HEK293T (cell line): ENCODE data around the gene KCNK3.

Source experiments
- ARNT ChIP-seq: fragments of 450-650 bp; IDR thresholded peaks from 2 replicates; pipeline ENCODE4 v1.6.1; 2017; ENCODE audit warnings: mild to moderate bottlenecking
- FOXA1 ChIP-seq: fragments of 450-650 bp; IDR thresholded peaks from 2 replicates; pipeline ENCODE4 v1.6.1; 2016; ENCODE audit warnings: mild to moderate bottlenecking

DNA sequence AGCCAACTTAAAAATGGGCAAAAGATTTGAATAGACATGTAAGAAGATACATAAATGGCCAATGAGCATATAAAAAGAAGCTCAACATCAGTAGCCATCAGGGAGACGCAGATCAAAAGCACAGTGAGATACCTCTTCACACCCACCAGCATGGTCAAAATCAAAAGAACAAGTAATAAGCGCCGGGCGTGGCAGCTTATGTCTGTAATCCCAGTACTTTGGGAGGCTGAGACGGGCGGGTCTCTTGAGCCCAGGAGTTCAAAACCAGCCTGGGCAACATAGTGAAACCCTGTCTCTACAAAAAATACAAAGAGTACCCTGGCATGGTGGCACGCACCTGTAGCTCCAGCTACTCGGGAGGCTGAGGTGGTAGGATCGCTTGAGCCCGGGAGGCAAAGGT is 46.8 kb upstream of the KCNK3 start:
- TF ChIP-seq FOXA1: no peak
- TF ChIP-seq ARNT: no peak
